GM23248 (cell line): ENCODE measurements around the gene TRAPPC13. TPM values are rescaled to one million over a fixed set of nuclear protein-coding genes. Genes with fewer than 3 reads are reported as not detected.

ENCODE experiments used
- DNase-seq: peaks from one replicate; pipeline ENCODE4 v3.0.0-alpha.2; 2015
- H2AFZ ChIP-seq: fragments of 200-600 bp; sonication (generic); 2 replicates; pipeline ENCODE4 v1.6.1; 2016; ENCODE audit warnings: antibody characterized with exemption
- H3F3A ChIP-seq: fragments of 200-600 bp; sonication (generic); 2 replicates; pipeline ENCODE4 v1.6.1; 2016; ENCODE audit warnings: mild to moderate bottlenecking, antibody characterized with exemption, mixed run types; ENCODE audit not compliant: insufficient read depth
- H3K27ac ChIP-seq: fragments of 200-600 bp; sonication (generic); 2 replicates; pipeline ENCODE4 v1.5.1; 2016; ENCODE audit warnings: mild to moderate bottlenecking
- H3K27me3 ChIP-seq: fragments of 200-600 bp; sonication (generic); replicated peaks from 2 replicates; pipeline ENCODE4 v1.6.1; 2016; ENCODE audit warnings: mild to moderate bottlenecking; ENCODE audit not compliant: insufficient read depth
- H3K36me3 ChIP-seq: fragments of 200-600 bp; sonication (generic); 2 replicates; pipeline ENCODE4 v1.6.1; 2016; ENCODE audit warnings: low read depth, mild to moderate bottlenecking
- H3K4me1 ChIP-seq: fragments of 200-600 bp; sonication (generic); 2 replicates; pipeline ENCODE4 v1.6.1; 2016; ENCODE audit warnings: mild to moderate bottlenecking; ENCODE audit not compliant: insufficient read depth
- H3K4me2 ChIP-seq: fragments of 200-600 bp; sonication (generic); one replicate; pipeline ENCODE4 v1.6.1; 2016; ENCODE audit warnings: mild to moderate bottlenecking; ENCODE audit not compliant: unreplicated experiment
- H3K4me3 ChIP-seq: fragments of 200-600 bp; sonication (generic); 2 replicates; pipeline ENCODE4 v1.5.1; 2016; ENCODE audit warnings: mild to moderate bottlenecking
- H3K79me2 ChIP-seq: fragments of 200-600 bp; sonication (generic); 2 replicates; pipeline ENCODE4 v1.6.1; 2016; ENCODE audit warnings: mild to moderate bottlenecking; ENCODE audit not compliant: insufficient read depth
- H3K9ac ChIP-seq: fragments of 200-600 bp; sonication (generic); 2 replicates; pipeline ENCODE4 v1.6.1; 2016; ENCODE audit warnings: mild to moderate bottlenecking
- H3K9me2 ChIP-seq: fragments of 200-600 bp; sonication (generic); 2 replicates; pipeline ENCODE4 v1.6.1; 2016; ENCODE audit warnings: mixed run types, mild to moderate bottlenecking, moderate library complexity; ENCODE audit not compliant: insufficient read depth
- H3K9me3 ChIP-seq: fragments of 200-600 bp; sonication (generic); one replicate; pipeline ENCODE4 v1.6.1; 2017; ENCODE audit warnings: low read depth
- H4K20me1 ChIP-seq: fragments of 200-600 bp; sonication (generic); 2 replicates; pipeline ENCODE4 v1.6.0; 2016; ENCODE audit not compliant: insufficient read depth
- EZH2 ChIP-seq: fragments of 200-600 bp; sonication (generic); IDR thresholded peaks from 2 replicates; pipeline ENCODE4 v1.6.1; 2018; ENCODE audit warnings: antibody characterized with exemption, mild to moderate bottlenecking; ENCODE audit not compliant: insufficient read depth, poor library complexity, severe bottlenecking
- EZH2phosphoT487 ChIP-seq: fragments of 200-600 bp; sonication (generic); IDR thresholded peaks from 2 replicates; pipeline ENCODE4 v1.6.1; 2018; ENCODE audit warnings: antibody characterized with exemption, moderate library complexity, mild to moderate bottlenecking, low read depth; ENCODE audit not compliant: insufficient read depth
- WGBS, 2 experiments: methylation state at CpG; one replicate each; pipeline ENCODE4 v1.1.6; 2015 to 2017; ENCODE audit warnings: low lambda C conversion rate in 2 of 2, low coverage in 1 of 2; ENCODE audit errors: missing lambda C conversion rate in 2 of 2; 5-methylcytosine and 5-hydroxymethylcytosine counted together
- in situ Hi-C: fragments of 300-500 bp; cut with MboI; formaldehyde crosslinking; loops from 2 replicates; pipeline ENCODE4 v1.15.0; 2020
- polyA plus RNA-seq: library from polyadenylated mRNA; unstranded; fragments of >200 nt; fragmentation: Nextera tagmentation; extraction: Ambion mirVana; gene quantifications from 2 replicates; pipeline ENCODE4 v1.2.1, GENCODE V29; 2016
- small RNA-seq: library from RNA; depleted of rRNA; stranded (forward); fragments of <200 nt; gene quantifications from one replicate; pipeline ENCODE3, GENCODE V24; 2014; ENCODE audit warnings: low read depth, low replicate concordance
- total RNA-seq: library from RNA; depleted of rRNA; stranded (reverse); fragments of >200 nt; shearing (Covaris generic); gene quantifications from 2 replicates; pipeline ENCODE4 v1.2.3, GENCODE V29; 2014; rRNA removed

Gene TRAPPC13
- total and polyA plus RNA-seq, 2 experiments from 2014 or later: 19.5 to 21.1 TPM

DNA sequence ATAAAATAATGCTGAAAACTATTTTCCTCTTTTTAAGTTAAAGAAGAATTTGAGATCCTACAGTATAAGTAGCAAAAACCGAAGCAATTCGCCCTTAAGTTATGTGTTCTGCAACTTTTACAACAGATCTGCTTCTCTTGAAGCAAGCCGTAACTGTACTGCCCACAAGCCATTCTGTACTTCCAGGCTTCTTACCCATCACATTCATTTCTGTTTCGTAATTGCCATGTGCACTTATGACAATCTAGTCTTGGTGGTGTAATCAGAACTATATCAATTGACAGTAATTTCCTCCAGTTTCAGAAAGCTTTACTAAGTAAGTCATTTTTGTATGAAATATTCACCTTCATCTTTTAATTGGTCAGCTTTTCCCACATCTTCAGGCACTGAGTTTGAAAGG is 83.3 kb downstream of the TRAPPC13 start:
- peaks cover 32% of the 10 kb centered on the region for H3K36me3 ChIP-seq
- 97 to 98% methylated on average over 4 of the region's 4 CpGs for WGBS, 2 experiments
- in situ Hi-C loops: no loop called here

More for the DNA sequence above, 83.3 kb downstream of the TRAPPC13 start:
- H3K9me3 ChIP-seq: no peaks in the 10 kb centered on the region
- no peak overlapping the region for H2AFZ ChIP-seq
- no peaks in the 10 kb centered on the region for H3K27me3 ChIP-seq
- H3K4me3 ChIP-seq: no peak overlapping the region
- no peak overlapping the region for H3K4me2 ChIP-seq
- TF ChIP-seq EZH2 (no peak), EZH2phosphoT487 (no peak)
- no peaks in the 10 kb centered on the region for H4K20me1 ChIP-seq
- H3F3A ChIP-seq: no peaks in the 10 kb centered on the region
- no peak overlapping the region for H3K9ac ChIP-seq
- no peaks in the 10 kb centered on the region for H3K4me1 ChIP-seq
- H3K79me2 ChIP-seq: peaks cover 10% of the 10 kb centered on the region
- H3K9me2 ChIP-seq: no peaks in the 10 kb centered on the region
- H3K27ac ChIP-seq: no peak overlapping the region
- DNase-seq: no peak

Small RNA genes lying within 50 kb of the gene (small RNA-seq; reads per million reads assigned to genes)
- gene RNU6-540P: not detected

Other genes starting within 250 kb of the TRAPPC13 start
- gene ADAMTS6, start 143.1 kb upstream of the TRAPPC13 start, total RNA-seq: 62.5 and 76.0 TPM in 2 replicates
- 7.9 and 10.1 TPM in 2 replicates for gene ADAMTS6, start 143.1 kb upstream of the TRAPPC13 start, polyA plus RNA-seq
- gene CENPK, start 61.9 kb upstream of the TRAPPC13 start, total RNA-seq: 17.2 and 22.4 TPM in 2 replicates
- gene CENPK, start 61.9 kb upstream of the TRAPPC13 start, polyA plus RNA-seq: 22.1 and 23.9 TPM in 2 replicates
- gene PPWD1, start 61.7 kb upstream of the TRAPPC13 start, total RNA-seq: 24.7 and 56.8 TPM in 2 replicates
- 22.5 and 23.9 TPM in 2 replicates for gene PPWD1, start 61.7 kb upstream of the TRAPPC13 start, polyA plus RNA-seq
- 17.8 and 19.1 TPM in 2 replicates for gene TRIM23, start 694 bp upstream of the TRAPPC13 start, total RNA-seq
- gene TRIM23, start 694 bp upstream of the TRAPPC13 start, polyA plus RNA-seq: 2.7 and 2.9 TPM in 2 replicates
- 1.2 and 1.5 TPM in 2 replicates for gene SHLD3, start within 50 bp of the TRAPPC13 start, total RNA-seq
- gene SHLD3, start within 50 bp of the TRAPPC13 start, polyA plus RNA-seq: 2.3 and 2.6 TPM in 2 replicates
- gene SGTB, start 97.1 kb downstream of the TRAPPC13 start, total RNA-seq: 22.6 and 39.9 TPM in 2 replicates
- 16.3 and 17.7 TPM in 2 replicates for gene SGTB, start 97.1 kb downstream of the TRAPPC13 start, polyA plus RNA-seq
- 37.7 and 58.3 TPM in 2 replicates for gene NLN, start 97.2 kb downstream of the TRAPPC13 start, total RNA-seq
- gene NLN, start 97.2 kb downstream of the TRAPPC13 start, polyA plus RNA-seq: 49.6 and 54.9 TPM in 2 replicates